DOHH2 (cell line): ENCODE measurements around the gene WWOX.

Source experiments
- CTCF ChIP-seq: fragments of 200-600 bp; sonication (generic); IDR thresholded peaks from one replicate; pipeline ENCODE4 v1.5.1; 2014; ENCODE audit warnings: antibody characterized with exemption, mild to moderate bottlenecking, low read depth, low read length; ENCODE audit not compliant: poor library complexity, severe bottlenecking
- EZH2phosphoT487 ChIP-seq: fragments of 200-600 bp; sonication (generic); IDR thresholded peaks from 2 replicates; pipeline ENCODE4 v1.6.1; 2017; ENCODE audit warnings: borderline replicate concordance, mild to moderate bottlenecking, antibody characterized with exemption, low read length, moderate library complexity, mixed read lengths

GRCh38 chr16:78476615-78477014 lies 377.2 kb downstream of the WWOX start:
- TF ChIP-seq CTCF: no peak
- no peak for TF ChIP-seq EZH2phosphoT487
